A673 (cell line): Measurements from ENCODE around the gene MTMR3.

Source experiments
- EZH2 ChIP-seq: fragments of 200-600 bp; sonication (generic); IDR thresholded peaks from 2 replicates; pipeline ENCODE4 v1.6.1; 2017; ENCODE audit warnings: borderline replicate concordance, low read depth, mild to moderate bottlenecking, mixed read lengths, antibody characterized with exemption, low read length; ENCODE audit not compliant: poor library complexity, severe bottlenecking
- TF ChIP-seq, protein P1 (sequence below): fragments of 300-800, 200-600 bp; sonication (generic); conservative IDR thresholded peaks from 2 replicates; pipeline ENCODE4 v1.5.1; 2017; ENCODE audit warnings: low read depth, mild to moderate bottlenecking, antibody characterized with exemption, low read length, moderate library complexity, mixed read lengths

DNA sequence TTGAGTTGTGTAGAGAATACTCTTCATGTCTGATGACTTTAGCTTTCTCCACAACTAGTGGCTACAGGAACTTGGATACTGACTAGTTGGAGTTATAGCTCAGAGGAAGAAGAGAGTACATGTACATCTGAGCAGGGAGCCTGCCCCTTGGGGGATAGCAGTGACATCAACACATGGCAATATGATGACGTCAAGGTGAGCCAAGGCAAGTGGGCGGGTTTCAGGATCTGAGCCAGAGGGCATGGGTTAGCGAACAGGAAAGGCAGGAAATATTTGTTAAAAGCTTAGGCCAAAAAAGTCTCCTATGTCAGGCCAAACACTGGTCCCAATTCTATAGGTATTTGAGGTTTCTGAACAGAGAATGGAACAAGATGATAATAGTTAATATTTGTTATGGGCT lies 155.2 kb downstream of the MTMR3 start:
- TF ChIP-seq, protein P1, sequence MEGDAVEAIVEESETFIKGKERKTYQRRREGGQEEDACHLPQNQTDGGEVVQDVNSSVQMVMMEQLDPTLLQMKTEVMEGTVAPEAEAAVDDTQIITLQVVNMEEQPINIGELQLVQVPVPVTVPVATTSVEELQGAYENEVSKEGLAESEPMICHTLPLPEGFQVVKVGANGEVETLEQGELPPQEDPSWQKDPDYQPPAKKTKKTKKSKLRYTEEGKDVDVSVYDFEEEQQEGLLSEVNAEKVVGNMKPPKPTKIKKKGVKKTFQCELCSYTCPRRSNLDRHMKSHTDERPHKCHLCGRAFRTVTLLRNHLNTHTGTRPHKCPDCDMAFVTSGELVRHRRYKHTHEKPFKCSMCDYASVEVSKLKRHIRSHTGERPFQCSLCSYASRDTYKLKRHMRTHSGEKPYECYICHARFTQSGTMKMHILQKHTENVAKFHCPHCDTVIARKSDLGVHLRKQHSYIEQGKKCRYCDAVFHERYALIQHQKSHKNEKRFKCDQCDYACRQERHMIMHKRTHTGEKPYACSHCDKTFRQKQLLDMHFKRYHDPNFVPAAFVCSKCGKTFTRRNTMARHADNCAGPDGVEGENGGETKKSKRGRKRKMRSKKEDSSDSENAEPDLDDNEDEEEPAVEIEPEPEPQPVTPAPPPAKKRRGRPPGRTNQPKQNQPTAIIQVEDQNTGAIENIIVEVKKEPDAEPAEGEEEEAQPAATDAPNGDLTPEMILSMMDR = no peak
- TF ChIP-seq EZH2 = no peak
